ENCODE measurements around the gene ALOX15B.
"Not testable (repeated sequence)": the region's sequence is repeated elsewhere in the genome, so short reads cannot be mapped to it uniquely, and the experiment has no call there.

The ALOX15B gene

GRCh38 chr17:8076502-8077266 lies 37.8 kb downstream of the ALOX15B start:
- Histone ChIP-seq H3K36me3 (ENCODE audit: control insufficient read depth, insufficient read depth, low read length) (no peaks in the 10 kb centered on the region), H3K9me3 (ENCODE audit: control insufficient read depth, low read length) (no peaks in the 10 kb centered on the region), H3K4me3 (ENCODE audit: extremely low read depth, insufficient read depth, low read length, poor library complexity, severe bottlenecking) (no peak overlapping the region), H3K4me1 (ENCODE audit: control insufficient read depth, insufficient read depth, low read length, poor library complexity, severe bottlenecking) (peaks cover 2% of the 10 kb centered on the region), H3K27ac (ENCODE audit: low read depth, low read length, severe bottlenecking) (no peak overlapping the region)
- 90 to 93% methylated on average over 11 to 12 of the region's 13 CpGs for WGBS, 2 experiments (ENCODE audit: insufficient coverage in 2 of 2)

- H3K4me1 ChIP-seq (ENCODE audit: control insufficient read depth, insufficient read depth, low read length, poor library complexity, severe bottlenecking); H3K27ac ChIP-seq (ENCODE audit: low read depth, low read length, severe bottlenecking); H3K4me3 ChIP-seq (ENCODE audit: extremely low read depth, insufficient read depth, low read length, poor library complexity, severe bottlenecking); H3K9me3 ChIP-seq (ENCODE audit: control insufficient read depth, low read length); H3K36me3 ChIP-seq (ENCODE audit: control insufficient read depth, insufficient read depth, low read length): not testable (repeated sequence)
- 84 to 100% methylated on average over 2 to 4 of the region's 5 CpGs for WGBS, 2 experiments (ENCODE audit: insufficient coverage in 2 of 2)
Observed at GRCh38 chr17:8077939-8078338, 39.1 kb downstream of the ALOX15B start.

- 2% methylated on average over 82 to 87 of the region's 87 CpGs for WGBS, 2 experiments (ENCODE audit: insufficient coverage in 2 of 2)
- H3K4me1 ChIP-seq (ENCODE audit: control insufficient read depth, insufficient read depth, low read length, poor library complexity, severe bottlenecking), result no peaks in the 10 kb centered on the region
- H3K36me3 ChIP-seq (ENCODE audit: control insufficient read depth, insufficient read depth, low read length), result no peaks in the 10 kb centered on the region
- no peaks in the 10 kb centered on the region for H3K9me3 ChIP-seq (ENCODE audit: control insufficient read depth, low read length)
- H3K27ac ChIP-seq (ENCODE audit: low read depth, low read length, severe bottlenecking), result no peak overlapping the region
- H3K4me3 ChIP-seq (ENCODE audit: extremely low read depth, insufficient read depth, low read length, poor library complexity, severe bottlenecking), result peak overlapping the region; percentile 37
Observed at GRCh38 chr17:8079291-8080207, 40.7 kb downstream of the ALOX15B start.

- no peak overlapping the region for H3K27ac ChIP-seq (ENCODE audit: low read depth, low read length, severe bottlenecking)
- no peaks in the 10 kb centered on the region for H3K4me1 ChIP-seq (ENCODE audit: control insufficient read depth, insufficient read depth, low read length, poor library complexity, severe bottlenecking)
- WGBS, 2 experiments (ENCODE audit: insufficient coverage in 2 of 2), result 37 to 50% methylated on average over 21 to 22 of the region's 25 CpGs
- no peaks in the 10 kb centered on the region for H3K36me3 ChIP-seq (ENCODE audit: control insufficient read depth, insufficient read depth, low read length)
- H3K4me3 ChIP-seq (ENCODE audit: extremely low read depth, insufficient read depth, low read length, poor library complexity, severe bottlenecking), result peak overlapping the region; percentile 37
- no peaks in the 10 kb centered on the region for H3K9me3 ChIP-seq (ENCODE audit: control insufficient read depth, low read length)
Observed at GRCh38 chr17:8080208-8080798, 41.4 kb downstream of the ALOX15B start.

DNA sequence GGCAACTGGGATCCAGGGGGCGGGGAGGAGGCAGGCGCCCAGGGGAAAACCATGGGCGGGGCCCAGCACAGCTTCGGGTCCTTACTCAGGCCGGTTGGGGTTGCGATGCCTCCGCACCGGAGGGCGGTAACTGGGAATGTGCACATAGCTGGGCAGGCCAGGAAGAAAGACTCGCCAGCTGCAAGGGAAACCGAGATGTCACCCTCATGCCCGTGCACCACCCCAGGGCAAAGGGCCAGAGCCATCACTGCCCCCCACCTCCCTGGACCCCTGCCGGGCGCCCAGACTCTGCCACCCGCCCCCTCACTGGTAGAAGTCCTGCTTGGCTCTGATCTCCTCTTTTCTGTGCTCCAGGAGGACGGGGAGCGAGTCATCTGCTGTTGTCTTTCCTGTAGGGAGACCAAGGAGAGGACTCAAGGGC lies 42.0 kb downstream of the ALOX15B start:
- Histone ChIP-seq H3K36me3 (ENCODE audit: control insufficient read depth, insufficient read depth, low read length) (no peaks in the 10 kb centered on the region), H3K4me3 (ENCODE audit: extremely low read depth, insufficient read depth, low read length, poor library complexity, severe bottlenecking) (no peak overlapping the region), H3K4me1 (ENCODE audit: control insufficient read depth, insufficient read depth, low read length, poor library complexity, severe bottlenecking) (no peaks in the 10 kb centered on the region), H3K9me3 (ENCODE audit: control insufficient read depth, low read length) (no peaks in the 10 kb centered on the region), H3K27ac (ENCODE audit: low read depth, low read length, severe bottlenecking) (no peak overlapping the region)
- 78 to 80% methylated on average over 6 to 16 of the region's 17 CpGs for whole genome bisulfite sequencing, 2 experiments (ENCODE audit: insufficient coverage in 2 of 2)

DNA sequence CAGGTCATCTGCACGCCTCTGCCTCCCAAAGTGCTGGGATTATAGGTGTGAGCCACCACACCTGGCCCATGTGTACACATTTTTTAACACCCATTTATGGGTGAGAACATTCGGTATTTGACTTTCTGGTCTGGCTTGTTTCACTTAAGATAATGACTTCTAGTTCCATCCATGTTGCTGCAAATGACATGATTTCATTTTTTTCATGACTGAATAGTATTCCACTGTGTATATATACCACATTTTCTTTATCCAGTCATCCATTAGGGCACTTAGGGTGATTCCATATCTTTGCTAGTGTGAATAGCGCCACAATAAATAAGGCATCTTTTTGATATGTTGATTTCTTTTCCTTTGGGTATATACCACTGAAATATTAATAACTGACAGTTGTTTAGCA lies 43.0 kb downstream of the ALOX15B start:
- Histone ChIP-seq H3K27ac (ENCODE audit: low read depth, low read length, severe bottlenecking) (no peak overlapping the region), H3K4me1 (ENCODE audit: control insufficient read depth, insufficient read depth, low read length, poor library complexity, severe bottlenecking) (no peaks in the 10 kb centered on the region), H3K36me3 (ENCODE audit: control insufficient read depth, insufficient read depth, low read length) (no peaks in the 10 kb centered on the region), H3K9me3 (ENCODE audit: control insufficient read depth, low read length) (no peaks in the 10 kb centered on the region), H3K4me3 (ENCODE audit: extremely low read depth, insufficient read depth, low read length, poor library complexity, severe bottlenecking) (no peak overlapping the region)
- WGBS, 2 experiments (ENCODE audit: insufficient coverage in 2 of 2), result 75% methylated on average over 1 of the region's 3 CpGs; no CpG with 5 or more reads in 1 of the 2 experiments

GRCh38 chr17:8082292-8082691 lies 43.4 kb downstream of the ALOX15B start:
- no peaks in the 10 kb centered on the region for H3K4me1 ChIP-seq (ENCODE audit: control insufficient read depth, insufficient read depth, low read length, poor library complexity, severe bottlenecking)
- H3K36me3 ChIP-seq (ENCODE audit: control insufficient read depth, insufficient read depth, low read length), result no peaks in the 10 kb centered on the region
- H3K4me3 ChIP-seq (ENCODE audit: extremely low read depth, insufficient read depth, low read length, poor library complexity, severe bottlenecking), result no peak overlapping the region
- H3K27ac ChIP-seq (ENCODE audit: low read depth, low read length, severe bottlenecking), result no peak overlapping the region
- WGBS, 2 experiments (ENCODE audit: insufficient coverage in 2 of 2), result 97 to 98% methylated on average over 9 of the region's 10 CpGs
- H3K9me3 ChIP-seq (ENCODE audit: control insufficient read depth, low read length), result no peaks in the 10 kb centered on the region

GRCh38 chr17:8084250-8084649 lies 45.4 kb downstream of the ALOX15B start:
- Histone ChIP-seq H3K4me1 (ENCODE audit: control insufficient read depth, insufficient read depth, low read length, poor library complexity, severe bottlenecking) (no peaks in the 10 kb centered on the region), H3K36me3 (ENCODE audit: control insufficient read depth, insufficient read depth, low read length) (no peaks in the 10 kb centered on the region), H3K4me3 (ENCODE audit: extremely low read depth, insufficient read depth, low read length, poor library complexity, severe bottlenecking) (no peak overlapping the region), H3K27ac (ENCODE audit: low read depth, low read length, severe bottlenecking) (no peak overlapping the region), H3K9me3 (ENCODE audit: control insufficient read depth, low read length) (no peaks in the 10 kb centered on the region)
- WGBS, 2 experiments (ENCODE audit: insufficient coverage in 2 of 2), result 80 to 88% methylated on average over 5 of the region's 6 CpGs

GRCh38 chr17:8087075-8087951 lies 48.5 kb downstream of the ALOX15B start, which contains the start of gene ALOX12B:
ALOX12B (minus strand) TSS chr17:8087716; CDS start chr17:8087442, 274 bp downstream.
- no peak within 1 kb of the TSS for H3K4me3 ChIP-seq (ENCODE audit: extremely low read depth, insufficient read depth, low read length, poor library complexity, severe bottlenecking)
- H3K4me1 ChIP-seq (ENCODE audit: control insufficient read depth, insufficient read depth, low read length, poor library complexity, severe bottlenecking), result no peaks in the 10 kb centered on the region
- WGBS, 2 experiments (ENCODE audit: insufficient coverage in 2 of 2), result 86 to 88% methylated on average over 11 to 18 of the region's 20 CpGs
- no peaks in the 10 kb centered on the region for H3K9me3 ChIP-seq (ENCODE audit: control insufficient read depth, low read length)
- no peak within 1 kb of the TSS for H3K27ac ChIP-seq (ENCODE audit: low read depth, low read length, severe bottlenecking)
- H3K36me3 ChIP-seq (ENCODE audit: control insufficient read depth, insufficient read depth, low read length), result no peaks in the 10 kb centered on the region

DNA sequence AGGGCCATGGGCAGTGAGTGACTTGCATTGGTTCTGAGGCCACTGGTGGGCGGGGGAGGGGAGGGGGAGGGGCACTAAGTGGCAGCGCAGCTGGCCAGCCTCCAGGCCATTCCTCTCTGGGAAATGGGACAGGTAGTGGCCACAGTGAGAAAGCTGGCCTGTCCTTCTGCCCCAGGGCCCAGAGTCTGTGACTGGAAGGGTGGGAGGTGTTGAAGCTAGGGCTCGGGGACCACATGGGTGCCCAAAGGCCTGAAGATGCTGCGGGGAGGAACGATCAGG lies 49.0 kb downstream of the ALOX15B start:
- no peaks in the 10 kb centered on the region for H3K36me3 ChIP-seq (ENCODE audit: control insufficient read depth, insufficient read depth, low read length)
- H3K9me3 ChIP-seq (ENCODE audit: control insufficient read depth, low read length), result no peaks in the 10 kb centered on the region
- WGBS, 2 experiments (ENCODE audit: insufficient coverage in 2 of 2), result 80 to 89% methylated on average over 2 to 4 of the region's 5 CpGs
- no peak overlapping the region for H3K4me3 ChIP-seq (ENCODE audit: extremely low read depth, insufficient read depth, low read length, poor library complexity, severe bottlenecking)
- H3K27ac ChIP-seq (ENCODE audit: low read depth, low read length, severe bottlenecking), result no peak overlapping the region
- H3K4me1 ChIP-seq (ENCODE audit: control insufficient read depth, insufficient read depth, low read length, poor library complexity, severe bottlenecking), result no peaks in the 10 kb centered on the region

Measured in mesodermal cell (in vitro differentiated cells).